ENCODE results near the gene SSNA1. TPM values are rescaled to one million over a fixed set of nuclear protein-coding genes. Genes with fewer than 3 reads are reported as not detected.

Gene SSNA1
- total RNA-seq, 1 experiment from 2014 or later: 62.3 TPM

DNA sequence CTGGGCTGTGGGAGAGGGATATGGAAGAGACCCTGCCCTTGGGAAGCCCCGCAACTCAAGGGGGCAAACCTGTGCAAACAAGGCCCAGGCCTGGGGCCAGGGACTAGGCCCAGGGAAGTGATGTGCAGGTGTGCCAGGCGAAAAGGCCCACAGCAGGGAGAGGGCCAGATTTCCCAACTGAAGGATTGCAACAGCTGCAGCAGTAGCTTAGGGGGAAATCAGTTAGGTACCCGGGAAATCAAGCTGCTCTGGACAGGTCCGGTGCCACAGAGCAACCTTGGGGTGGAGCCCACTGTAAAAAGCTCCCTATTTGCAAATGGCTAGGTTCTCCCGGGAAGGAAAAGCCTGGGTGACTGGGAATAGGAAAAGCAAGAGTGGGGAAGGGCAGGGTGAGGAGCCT, 39.1 kb upstream of the SSNA1 start:
- Histone ChIP-seq H3K36me3 (ENCODE audit: control insufficient read depth, insufficient read depth, low read length) (no peaks in the 10 kb centered on the region), H3K4me1 (no peaks in the 10 kb centered on the region), H3K4me3 (ENCODE audit: low read depth, low read length) (no peak overlapping the region), H3K9me3 (no peaks in the 10 kb centered on the region), H3K27me3 (replicated peaks; ENCODE audit: control insufficient read depth, insufficient read depth, low read length) (no peaks in the 10 kb centered on the region)
- no peaks in the 10 kb centered on the region for H3K4me1 Mint-ChIP-seq (ENCODE audit: low read depth, unreplicated experiment)
- H3K27me3 Mint-ChIP-seq (ENCODE audit: insufficient read depth, unreplicated experiment): peaks cover 8% of the 10 kb centered on the region
- DNase-seq: no peak
- CTCF ChIA-PET: interaction anchor here (0.6 kb wide), 1 partner anchor 20 kb away, joined by 3 read pairs; no protein-coding TSS in a partner anchor
- BruUV-seq (replicated peaks): no TSS peak
- peaks cover 13% of the 10 kb centered on the region for H3K36me3 Mint-ChIP-seq (ENCODE audit: insufficient read depth, unreplicated experiment)
- intact Hi-C loops (cut with micrococcal nuclease; ENCODE audit: unreplicated experiment): no loop called here
- no peak overlapping the region for H3K27ac Mint-ChIP-seq (ENCODE audit: unreplicated experiment)
- TF ChIP-seq, protein P1, sequence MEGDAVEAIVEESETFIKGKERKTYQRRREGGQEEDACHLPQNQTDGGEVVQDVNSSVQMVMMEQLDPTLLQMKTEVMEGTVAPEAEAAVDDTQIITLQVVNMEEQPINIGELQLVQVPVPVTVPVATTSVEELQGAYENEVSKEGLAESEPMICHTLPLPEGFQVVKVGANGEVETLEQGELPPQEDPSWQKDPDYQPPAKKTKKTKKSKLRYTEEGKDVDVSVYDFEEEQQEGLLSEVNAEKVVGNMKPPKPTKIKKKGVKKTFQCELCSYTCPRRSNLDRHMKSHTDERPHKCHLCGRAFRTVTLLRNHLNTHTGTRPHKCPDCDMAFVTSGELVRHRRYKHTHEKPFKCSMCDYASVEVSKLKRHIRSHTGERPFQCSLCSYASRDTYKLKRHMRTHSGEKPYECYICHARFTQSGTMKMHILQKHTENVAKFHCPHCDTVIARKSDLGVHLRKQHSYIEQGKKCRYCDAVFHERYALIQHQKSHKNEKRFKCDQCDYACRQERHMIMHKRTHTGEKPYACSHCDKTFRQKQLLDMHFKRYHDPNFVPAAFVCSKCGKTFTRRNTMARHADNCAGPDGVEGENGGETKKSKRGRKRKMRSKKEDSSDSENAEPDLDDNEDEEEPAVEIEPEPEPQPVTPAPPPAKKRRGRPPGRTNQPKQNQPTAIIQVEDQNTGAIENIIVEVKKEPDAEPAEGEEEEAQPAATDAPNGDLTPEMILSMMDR (IDR thresholded peaks at IDR 0.05; ENCODE audit: insufficient read depth in 1 of 2, low read depth in 1 of 2, low read length in 1 of 2, severe bottlenecking in 1 of 2, unreplicated experiment in 1 of 2): no peak
- H3K9me3 Mint-ChIP-seq (ENCODE audit: unreplicated experiment): no peaks in the 10 kb centered on the region
- no peak overlapping the region for H3K4me3 Mint-ChIP-seq (ENCODE audit: unreplicated experiment)
- POLR2A ChIA-PET: no interaction called here

DNA sequence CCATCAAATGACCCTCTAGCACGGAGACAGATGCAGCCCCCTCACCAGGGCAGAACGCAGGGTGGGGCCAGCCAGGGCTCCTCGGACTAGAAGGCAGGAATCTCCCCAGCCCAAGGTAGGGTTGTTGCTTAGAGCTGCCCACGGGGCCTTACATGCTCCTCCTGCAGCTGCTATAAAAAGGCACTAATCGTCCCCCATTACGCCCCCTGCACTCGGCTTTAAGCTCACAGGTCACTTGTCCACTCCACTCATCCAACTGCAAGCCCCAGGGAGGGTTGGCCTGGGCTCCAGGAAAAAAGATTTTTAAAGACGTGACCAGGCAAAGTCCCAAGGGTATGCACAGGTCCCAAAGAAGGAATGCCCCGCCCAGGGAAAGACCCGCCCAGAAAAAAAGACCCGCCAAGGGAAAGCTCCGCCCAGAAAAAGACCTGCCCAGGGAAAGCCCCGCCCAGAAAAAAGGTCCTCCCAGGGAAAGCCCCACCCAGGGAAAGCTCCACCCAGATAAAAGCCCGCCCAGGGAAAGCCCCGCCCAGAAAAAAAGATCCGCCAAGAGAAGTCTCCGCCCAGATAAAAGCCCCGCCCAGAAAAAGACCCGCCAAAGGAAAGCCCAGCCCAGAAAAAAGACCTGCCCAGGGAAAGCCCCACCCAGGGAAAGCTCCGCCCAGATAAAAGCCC, 38.4 kb upstream of the SSNA1 start:
- TF ChIP-seq, protein P1 (IDR thresholded peaks at IDR 0.05; ENCODE audit: insufficient read depth in 1 of 2, low read depth in 1 of 2, low read length in 1 of 2, severe bottlenecking in 1 of 2, unreplicated experiment in 1 of 2): no peak
- H3K4me3 ChIP-seq (ENCODE audit: low read depth, low read length): no peak overlapping the region
- H3K4me1 ChIP-seq: no peaks in the 10 kb centered on the region
- no peaks in the 10 kb centered on the region for H3K36me3 ChIP-seq (ENCODE audit: control insufficient read depth, insufficient read depth, low read length)
- no peaks in the 10 kb centered on the region for H3K9me3 ChIP-seq
- H3K27ac Mint-ChIP-seq (ENCODE audit: unreplicated experiment): no peak overlapping the region
- H3K4me1 Mint-ChIP-seq (ENCODE audit: low read depth, unreplicated experiment): no peaks in the 10 kb centered on the region
- CTCF ChIA-PET: interaction anchor here (0.7 to 1.7 kb wide), 4 partner anchors 22 to 87 kb away, joined by 3 to 9 read pairs (median 6); partner anchors contain the start of gene ANAPC2
- BruUV-seq (replicated peaks): no TSS peak
- no peak for DNase-seq
- no peaks in the 10 kb centered on the region for H3K9me3 Mint-ChIP-seq (ENCODE audit: unreplicated experiment)
- peaks cover 8% of the 10 kb centered on the region for H3K27me3 Mint-ChIP-seq (ENCODE audit: insufficient read depth, unreplicated experiment)
- no peak overlapping the region for H3K4me3 Mint-ChIP-seq (ENCODE audit: unreplicated experiment)
- POLR2A ChIA-PET: interaction anchor here (1.3 kb wide), 1 partner anchor 21 kb away, joined by 4 read pairs; no protein-coding TSS in a partner anchor
- intact Hi-C loops (cut with micrococcal nuclease; ENCODE audit: unreplicated experiment): loop anchor here (1.0 kb wide), 1 partner anchor 38 kb away; the partner anchor contains the start of genes ANAPC2 and SSNA1
- no peaks in the 10 kb centered on the region for H3K27me3 ChIP-seq (replicated peaks; ENCODE audit: control insufficient read depth, insufficient read depth, low read length)
- peaks cover 13% of the 10 kb centered on the region for H3K36me3 Mint-ChIP-seq (ENCODE audit: insufficient read depth, unreplicated experiment)

DNA sequence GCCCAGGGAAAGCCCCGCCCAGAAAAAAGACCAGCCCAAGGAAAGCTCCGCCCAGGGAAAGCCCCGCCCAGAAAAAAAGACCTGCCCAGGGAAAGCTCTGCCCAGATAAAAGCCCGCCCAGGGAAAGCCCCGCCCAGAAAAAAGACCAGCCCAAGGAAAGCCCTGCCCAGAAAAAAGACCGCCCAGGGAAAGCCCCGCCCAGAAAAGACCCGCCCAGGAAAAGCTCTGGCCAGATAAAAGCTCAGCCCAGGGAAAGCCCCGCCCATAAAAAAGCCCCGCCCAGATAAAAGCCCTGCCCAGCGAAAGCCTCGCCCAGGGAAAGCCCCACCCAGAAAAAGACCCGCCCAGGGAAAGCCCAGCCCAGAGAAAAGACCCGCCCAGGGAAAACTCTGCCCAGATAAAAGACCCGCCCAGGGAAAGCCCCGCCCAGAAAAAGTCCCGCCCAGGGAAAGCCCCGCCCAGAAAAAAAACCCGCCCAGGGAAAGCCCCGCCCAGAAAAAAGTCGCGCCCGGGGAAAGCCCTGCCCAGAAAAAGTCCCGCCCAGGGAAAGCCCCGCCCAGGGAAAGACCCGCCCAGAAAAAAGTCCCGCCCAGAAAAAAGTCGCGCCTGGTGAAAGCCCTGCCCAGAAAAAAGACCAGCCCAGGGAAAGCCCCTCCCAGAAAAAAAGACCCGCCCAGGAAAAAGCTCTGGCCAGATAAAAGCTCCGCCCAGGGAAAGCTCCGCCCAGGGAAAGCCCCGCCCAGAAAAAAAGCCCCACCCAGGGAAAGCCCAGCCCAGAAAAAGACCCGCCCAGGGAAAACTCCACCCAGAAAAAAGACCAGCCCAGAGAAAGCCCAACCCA, 37.6 kb upstream of the SSNA1 start:
- H3K9me3 Mint-ChIP-seq (ENCODE audit: unreplicated experiment): no peaks in the 10 kb centered on the region
- H3K27me3 Mint-ChIP-seq (ENCODE audit: insufficient read depth, unreplicated experiment): peaks cover 8% of the 10 kb centered on the region
- Histone ChIP-seq H3K36me3 (ENCODE audit: control insufficient read depth, insufficient read depth, low read length) (no peaks in the 10 kb centered on the region), H3K4me3 (ENCODE audit: low read depth, low read length) (no peak overlapping the region), H3K9me3 (no peaks in the 10 kb centered on the region), H3K4me1 (no peaks in the 10 kb centered on the region), H3K27me3 (replicated peaks; ENCODE audit: control insufficient read depth, insufficient read depth, low read length) (no peaks in the 10 kb centered on the region)
- CTCF ChIA-PET: interaction anchor here (0.7 to 1.7 kb wide), 5 partner anchors 23 to 86 kb away, joined by 3 to 9 read pairs (median 5); partner anchors contain the start of gene ANAPC2
- BruUV-seq (replicated peaks): no TSS peak
- no peak overlapping the region for H3K27ac Mint-ChIP-seq (ENCODE audit: unreplicated experiment)
- TF ChIP-seq, protein P1 (IDR thresholded peaks at IDR 0.05; ENCODE audit: insufficient read depth in 1 of 2, low read depth in 1 of 2, low read length in 1 of 2, severe bottlenecking in 1 of 2, unreplicated experiment in 1 of 2): no peak
- DNase-seq: peak; percentile 74 to 91
- H3K36me3 Mint-ChIP-seq (ENCODE audit: insufficient read depth, unreplicated experiment): peaks cover 13% of the 10 kb centered on the region
- H3K4me1 Mint-ChIP-seq (ENCODE audit: low read depth, unreplicated experiment): no peaks in the 10 kb centered on the region
- intact Hi-C loops (cut with micrococcal nuclease; ENCODE audit: unreplicated experiment): loop anchor here (1.0 kb wide), 1 partner anchor 37 kb away; the partner anchor contains the start of genes ANAPC2 and SSNA1
- H3K4me3 Mint-ChIP-seq (ENCODE audit: unreplicated experiment): peak overlapping the region; percentile 7
- POLR2A ChIA-PET: interaction anchor here (0.6 to 1.3 kb wide), 6 partner anchors 9 to 90 kb away, joined by 4 to 7 read pairs (median 5); partner anchors contain the start of gene MAN1B1

All from Caco-2 (cell line).